ENCODE measurements around the gene JRKL. TPM values are rescaled to one million over a fixed set of nuclear protein-coding genes. Genes with fewer than 3 reads are reported as not detected.

JRKL gene
- total RNA-seq, 1 experiment from 2014 or later, result 6.7 TPM

GRCh38 chr11:96356848-96357247 lies 33.0 kb upstream of the JRKL start (continued):
- no peak for TF ChIP-seq ZNF274 (IDR thresholded peaks at IDR 0.05; ENCODE audit: low read depth, low read length)
- TF ChIP-seq, protein P1, sequence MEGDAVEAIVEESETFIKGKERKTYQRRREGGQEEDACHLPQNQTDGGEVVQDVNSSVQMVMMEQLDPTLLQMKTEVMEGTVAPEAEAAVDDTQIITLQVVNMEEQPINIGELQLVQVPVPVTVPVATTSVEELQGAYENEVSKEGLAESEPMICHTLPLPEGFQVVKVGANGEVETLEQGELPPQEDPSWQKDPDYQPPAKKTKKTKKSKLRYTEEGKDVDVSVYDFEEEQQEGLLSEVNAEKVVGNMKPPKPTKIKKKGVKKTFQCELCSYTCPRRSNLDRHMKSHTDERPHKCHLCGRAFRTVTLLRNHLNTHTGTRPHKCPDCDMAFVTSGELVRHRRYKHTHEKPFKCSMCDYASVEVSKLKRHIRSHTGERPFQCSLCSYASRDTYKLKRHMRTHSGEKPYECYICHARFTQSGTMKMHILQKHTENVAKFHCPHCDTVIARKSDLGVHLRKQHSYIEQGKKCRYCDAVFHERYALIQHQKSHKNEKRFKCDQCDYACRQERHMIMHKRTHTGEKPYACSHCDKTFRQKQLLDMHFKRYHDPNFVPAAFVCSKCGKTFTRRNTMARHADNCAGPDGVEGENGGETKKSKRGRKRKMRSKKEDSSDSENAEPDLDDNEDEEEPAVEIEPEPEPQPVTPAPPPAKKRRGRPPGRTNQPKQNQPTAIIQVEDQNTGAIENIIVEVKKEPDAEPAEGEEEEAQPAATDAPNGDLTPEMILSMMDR (IDR thresholded peaks at IDR 0.05 in 2 of 3, conservative IDR thresholded peaks at IDR 0.05 in 1 of 3; ENCODE audit: borderline replicate concordance in 1 of 3, insufficient read depth in 1 of 3, low read depth in 2 of 3, low read length in 2 of 3), result no peak
- no peak for TF ChIP-seq JUND (IDR thresholded peaks at IDR 0.05)
- TF ChIP-seq EZH2phosphoT487 (IDR thresholded peaks at IDR 0.05; ENCODE audit: borderline replicate concordance), result no peak
- no peak for TF ChIP-seq EGR1 (IDR thresholded peaks at IDR 0.05; ENCODE audit: low read depth)
- TF ChIP-seq, protein P2, sequence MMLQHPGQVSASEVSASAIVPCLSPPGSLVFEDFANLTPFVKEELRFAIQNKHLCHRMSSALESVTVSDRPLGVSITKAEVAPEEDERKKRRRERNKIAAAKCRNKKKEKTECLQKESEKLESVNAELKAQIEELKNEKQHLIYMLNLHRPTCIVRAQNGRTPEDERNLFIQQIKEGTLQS (IDR thresholded peaks at IDR 0.05), result no peak

- ChIA-PET RAD21 (ENCODE audit: low non-redundant PET in 1 of 2, low total read pairs in 2 of 2, uncharacterized antibody in 2 of 2, unreplicated experiment in 2 of 2) (no interaction called here), CTCF (no interaction called here), POLR2A (no interaction called here)
- Histone ChIP-seq H3K27ac (ENCODE audit: low read depth, low read length) (no peak overlapping the region), H3K4me3 (replicated peaks in 1 of 2; ENCODE audit: low read depth in 1 of 2, low read length in 2 of 2) (no peak overlapping the region), H3K4me2 (ENCODE audit: low read length) (no peak overlapping the region), H3K27me3 (ENCODE audit: insufficient read depth, low read length) (no peaks in the 10 kb centered on the region), H3K36me3 (ENCODE audit: control insufficient read depth in 1 of 2, insufficient read depth in 2 of 2, low read length in 2 of 2) (no peaks in the 10 kb centered on the region), H3K9ac (ENCODE audit: low read length) (no peak overlapping the region), H4K20me1 (ENCODE audit: insufficient read depth) (no peaks in the 10 kb centered on the region), H3K9me3 (ENCODE audit: control insufficient read depth in 1 of 2, insufficient read depth in 1 of 2, low read depth in 1 of 2, low read length in 2 of 2) (no peaks in the 10 kb centered on the region), H3K79me2 (ENCODE audit: insufficient read depth, low read length) (no peaks in the 10 kb centered on the region), H2AFZ (ENCODE audit: low read depth, low read length, poor library complexity, severe bottlenecking) (no peak overlapping the region), H3K9me2 (ENCODE audit: insufficient read depth) (no peaks in the 10 kb centered on the region), H3K4me1 (ENCODE audit: control insufficient read depth in 1 of 2, insufficient read depth in 2 of 2, low read length in 2 of 2) (no peaks in the 10 kb centered on the region)
- ATAC-seq, result no peak
- no peak for DNase-seq (ENCODE audit: low read depth, low spot score)
- intact Hi-C loops (cut with micrococcal nuclease), result no loop called here
- TF ChIP-seq, protein P2 (IDR thresholded peaks at IDR 0.05), result no peak
- TF ChIP-seq POLR2AphosphoS5 (IDR thresholded peaks at IDR 0.05; ENCODE audit: low read depth, low read length) (no peak), SRF (IDR thresholded peaks at IDR 0.05; ENCODE audit: low read depth) (no peak), EZH2 (IDR thresholded peaks at IDR 0.05) (no peak), RAD21 (IDR thresholded peaks at IDR 0.05; ENCODE audit: low read depth) (no peak), ZFX (IDR thresholded peaks at IDR 0.05) (no peak), EZH2phosphoT487 (IDR thresholded peaks at IDR 0.05; ENCODE audit: borderline replicate concordance) (no peak), CBX3 (IDR thresholded peaks at IDR 0.05; ENCODE audit: low read depth) (no peak), CEBPB (IDR thresholded peaks at IDR 0.05; ENCODE audit: low read depth) (no peak), SP1 (IDR thresholded peaks at IDR 0.05; ENCODE audit: low read depth) (no peak), POLR2A (IDR thresholded peaks at IDR 0.05; ENCODE audit: borderline replicate concordance, extremely low read depth, insufficient read depth, insufficient read length) (no peak), TCF7L2 (IDR thresholded peaks at IDR 0.05; ENCODE audit: borderline replicate concordance, extremely low read depth, insufficient read depth, insufficient read length) (no peak)
- TF ChIP-seq, protein P3, sequence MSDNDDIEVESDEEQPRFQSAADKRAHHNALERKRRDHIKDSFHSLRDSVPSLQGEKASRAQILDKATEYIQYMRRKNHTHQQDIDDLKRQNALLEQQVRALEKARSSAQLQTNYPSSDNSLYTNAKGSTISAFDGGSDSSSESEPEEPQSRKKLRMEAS (IDR thresholded peaks at IDR 0.05), result no peak
- TF ChIP-seq, protein P1 (IDR thresholded peaks at IDR 0.05 in 2 of 3, conservative IDR thresholded peaks at IDR 0.05 in 1 of 3; ENCODE audit: borderline replicate concordance in 1 of 3, insufficient read depth in 1 of 3, low read depth in 2 of 3, low read length in 2 of 3), result no peak
- BruUV-seq (replicated peaks), result no TSS peak
These were observed 32.0 kb upstream of the JRKL start for GRCh38 chr11:96357794-96358193.
